22Rv1 (cell line): Measurements from ENCODE around the gene RAI1.
A peak's percentile ranks its signal among the peaks of the same experiment; 100 is the strongest.

Experiments used
- H3K27ac ChIP-seq: fragments of 450-650 bp; 2 replicates; pipeline ENCODE4 v1.5.1; 2017
- CTCF ChIP-seq: fragments of 450-650 bp; IDR thresholded peaks from 2 replicates; pipeline ENCODE4 v1.5.1; 2017; ENCODE audit warnings: mild to moderate bottlenecking
- ZFX ChIP-seq: fragments of 450-650 bp; IDR thresholded peaks from 2 replicates; pipeline ENCODE4 v1.6.1; 2017; ENCODE audit warnings: antibody characterized with exemption, borderline replicate concordance

The RAI1 gene

GRCh38 chr17:17728146-17728545 lies 46.9 kb downstream of the RAI1 start:
- TF ChIP-seq ZFX (no peak), CTCF (no peak)
- H3K27ac ChIP-seq, result no peak overlapping the region

- no peak overlapping the region for H3K27ac ChIP-seq
- no peak for TF ChIP-seq CTCF
- TF ChIP-seq ZFX, result no peak
These were observed 47.4 kb downstream of the RAI1 start for GRCh38 chr17:17728550-17729251.

GRCh38 chr17:17729620-17730249 lies 48.5 kb downstream of the RAI1 start:
- TF ChIP-seq ZFX, result no peak
- peak; percentile 80 for TF ChIP-seq CTCF
- H3K27ac ChIP-seq, result no peak overlapping the region

GRCh38 chr17:17730250-17730935 lies 49.1 kb downstream of the RAI1 start:
- H3K27ac ChIP-seq, result no peak overlapping the region
- no peak for TF ChIP-seq ZFX
- no peak for TF ChIP-seq CTCF

- H3K27ac ChIP-seq, result peak overlapping the region; percentile 55
- TF ChIP-seq ZFX, result no peak
- TF ChIP-seq CTCF, result peak; percentile 3; the same call in 1 of the 2 replicates
These were observed 51.2 kb downstream of the RAI1 start for GRCh38 chr17:17732444-17732843.

- peak overlapping the region; percentile 55 for H3K27ac ChIP-seq
- no peak; the same call in 1 of the 2 replicates for TF ChIP-seq CTCF
- no peak for TF ChIP-seq ZFX
These were observed 51.8 kb downstream of the RAI1 start for GRCh38 chr17:17732892-17733670.
